Ascending aorta (tissue), 2 donors: Measurements from ENCODE around the gene STXBP1. TPM values are rescaled to one million over a fixed set of nuclear protein-coding genes. Genes with fewer than 3 reads are reported as not detected.

ENCODE experiments used
- DNase-seq, 2 donors: peaks; one replicate each; pipeline ENCODE4 v3.0.0-alpha.2; 2019; ENCODE audit warnings: low spot score in 2 of 2
- H3K27ac ChIP-seq, 2 donors: fragments of 200-600 bp; sonication (generic); one replicate each; pipeline ENCODE4 v1.5.1; 2016 to 2017; ENCODE audit warnings: mild to moderate bottlenecking in 1 of 2
- H3K27me3 ChIP-seq: fragments of 200-600 bp; sonication (generic); one replicate; pipeline ENCODE4 v1.5.1; 2017
- H3K36me3 ChIP-seq, 2 donors: fragments of 200-600 bp; sonication (generic); one replicate each; pipeline ENCODE4 v1.5.1; 2016
- H3K4me1 ChIP-seq, 2 donors: fragments of 200-600 bp; sonication (generic); one replicate each; pipeline ENCODE4 v1.5.1; 2016 to 2017; ENCODE audit warnings: mild to moderate bottlenecking in 1 of 2
- H3K4me3 ChIP-seq, 2 donors: fragments of 200-600 bp; sonication (generic); one replicate each; pipeline ENCODE4 v1.5.1; 2016 to 2017; ENCODE audit warnings: mild to moderate bottlenecking in 1 of 2
- H3K9me3 ChIP-seq, 2 donors: fragments of 200-600 bp; sonication (generic); one replicate each; pipeline ENCODE4 v1.5.1; 2016
- CTCF ChIP-seq, 3 experiments: fragments of 200-600 bp in 2 of 3; fragments of 450-650 bp in 1 of 3; sonication (generic) in 2 of 3; IDR thresholded peaks; one replicate each; pipeline ENCODE4 v1.5.1; 2016 to 2019; ENCODE audit warnings: antibody characterized with exemption in 3 of 3, mild to moderate bottlenecking in 1 of 3, moderate library complexity in 1 of 3
- intact Hi-C: fragments of 100-400 bp; cut with DNase I; formaldehyde crosslinking; loops from one replicate; pipeline ENCODE4 v1.15.1; 2023
- total RNA-seq: library from RNA; depleted of rRNA; stranded (reverse); fragments of >200 nt; gene quantifications from one replicate; pipeline ENCODE4 v1.1.0, GENCODE V29; 2016

The STXBP1 gene
- total RNA-seq, 1 donor from 2014 or later, result 29.3 TPM

- TF ChIP-seq CTCF (IDR thresholded peaks at IDR 0.05), result no peak
- no peak for DNase-seq
- peak overlapping the region; percentile 85 to 96 for H3K27ac ChIP-seq
- intact Hi-C loops, result no loop called here
- peak overlapping the region; percentile 97 to 99 for H3K4me3 ChIP-seq
- H3K27me3 ChIP-seq, result no peaks in the 10 kb centered on the region
- H3K9me3 ChIP-seq, result no peaks in the 10 kb centered on the region
- H3K4me1 ChIP-seq, result peaks cover 31 to 50% of the 10 kb centered on the region in 2 donors
- no peaks in the 10 kb centered on the region for H3K36me3 ChIP-seq
Measured at GRCh38 chr9:127566351-127567001, 45.6 kb upstream of the STXBP1 start.

GRCh38 chr9:127567035-127567729 lies 44.9 kb upstream of the STXBP1 start:
- H3K9me3 ChIP-seq, result no peaks in the 10 kb centered on the region
- intact Hi-C loops, result no loop called here
- TF ChIP-seq CTCF (IDR thresholded peaks at IDR 0.05), result no peak
- no peaks in the 10 kb centered on the region for H3K27me3 ChIP-seq
- peak overlapping the region; percentile 85 to 96 for H3K27ac ChIP-seq
- peak in 1 of 2 donors; percentile 86 for DNase-seq
- H3K4me1 ChIP-seq, result peaks cover 27 to 46% of the 10 kb centered on the region in 2 donors
- peak overlapping the region; percentile 97 to 99 for H3K4me3 ChIP-seq
- H3K36me3 ChIP-seq, result no peaks in the 10 kb centered on the region

- H3K9me3 ChIP-seq, result no peaks in the 10 kb centered on the region
- peaks cover 22 to 45% of the 10 kb centered on the region in 2 donors for H3K4me1 ChIP-seq
- H3K27ac ChIP-seq, result peak overlapping the region; percentile 85 to 96
- H3K36me3 ChIP-seq, result no peaks in the 10 kb centered on the region
- TF ChIP-seq CTCF (IDR thresholded peaks at IDR 0.05), result no peak
- DNase-seq, result peak in 1 of 2 donors; percentile 68
- intact Hi-C loops, result loop anchor here (2.0 kb wide), 1 partner anchor 17 kb away; no protein-coding TSS in a partner anchor
- H3K27me3 ChIP-seq, result no peaks in the 10 kb centered on the region
- H3K4me3 ChIP-seq, result peak overlapping the region; percentile 97 to 99
Measured at GRCh38 chr9:127567730-127568617, 44.1 kb upstream of the STXBP1 start.

GRCh38 chr9:127568618-127568970 lies 43.5 kb upstream of the STXBP1 start:
- intact Hi-C loops, result loop anchor here (2.0 kb wide), 1 partner anchor 16 kb away; no protein-coding TSS in a partner anchor
- H3K36me3 ChIP-seq, result no peaks in the 10 kb centered on the region
- H3K4me3 ChIP-seq, result peak overlapping the region; percentile 97 to 99
- H3K4me1 ChIP-seq, result peaks cover 19 to 43% of the 10 kb centered on the region in 2 donors
- TF ChIP-seq CTCF (IDR thresholded peaks at IDR 0.05), result no peak
- H3K27ac ChIP-seq, result peak overlapping the region; percentile 85 to 96
- H3K9me3 ChIP-seq, result no peaks in the 10 kb centered on the region
- peak in 1 of 2 donors; percentile 66 for DNase-seq
- H3K27me3 ChIP-seq, result no peaks in the 10 kb centered on the region
